Right atrium auricular region (tissue), 2 donors: ENCODE results near the gene CHST3. TPM values are rescaled to one million over a fixed set of nuclear protein-coding genes. Genes with fewer than 3 reads are reported as not detected.

Source experiments
- DNase-seq: peaks from one replicate; pipeline ENCODE4 v3.0.0-alpha.2; 2019; ENCODE audit warnings: low spot score
- H3K27ac ChIP-seq, 2 donors: fragments of 200-600 bp; sonication (generic); 1 replicate in 1 of 2; 2 replicates in 1 of 2; pipeline ENCODE4 v1.5.1; 2016 to 2019
- H3K27me3 ChIP-seq, 2 donors: fragments of 200-600 bp; sonication (generic); one replicate each; pipeline versions ENCODE4 v1.5.1 to v1.6.0; 2017 to 2019
- H3K36me3 ChIP-seq: fragments of 200-600 bp; sonication (generic); one replicate; pipeline ENCODE4 v1.5.1; 2016
- H3K4me1 ChIP-seq, 2 donors: fragments of 200-600 bp; sonication (generic); one replicate each; pipeline versions ENCODE4 v1.5.1 to v1.6.0; 2017 to 2019
- H3K4me3 ChIP-seq, 2 donors: fragments of 200-600 bp; sonication (generic); 1 replicate in 1 of 2; 2 replicates in 1 of 2; pipeline ENCODE4 v1.5.1; 2017 to 2019; ENCODE audit warnings: mild to moderate bottlenecking in 1 of 2, moderate library complexity in 1 of 2
- H3K9me3 ChIP-seq, 2 donors: fragments of 200-600 bp; sonication (generic); one replicate each; pipeline ENCODE4 v1.5.1; 2019
- total RNA-seq, 2 donors: library from RNA; depleted of rRNA; stranded (reverse); fragments of >200 nt; gene quantifications; one replicate each; pipeline ENCODE4 v1.1.0, GENCODE V29; 2016
- TF ChIP-seq, protein P1 (sequence below), 2 donors: fragments of 200-600 bp; sonication (generic); IDR thresholded peaks; one replicate each; pipeline ENCODE4 v1.5.1; 2019; ENCODE audit warnings: antibody characterized with exemption in 2 of 2

The CHST3 gene
- total RNA-seq, 2 donors from 2014 or later, result 21.3 to 45.4 TPM

DNA sequence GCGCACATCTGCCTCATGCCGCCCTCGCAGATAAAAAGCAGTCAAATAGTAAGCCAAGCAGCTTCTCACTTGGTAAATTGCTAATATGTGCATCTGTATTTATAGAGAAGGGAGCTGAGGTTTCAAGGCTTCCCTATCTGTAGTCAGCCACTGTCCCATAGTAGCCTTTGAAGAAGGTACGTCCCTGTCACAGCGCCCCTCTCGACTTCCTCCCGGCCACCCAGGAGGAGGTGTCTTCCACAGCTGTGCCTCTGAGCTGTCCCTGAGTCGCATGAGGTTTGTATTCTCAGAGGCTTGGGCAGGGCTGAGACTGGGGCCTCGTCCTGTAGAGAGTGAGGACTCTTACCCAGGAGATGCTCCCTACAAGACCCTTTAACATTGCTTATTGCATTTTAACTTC, 75.2 kb downstream of the CHST3 start:
- no peak overlapping the region for H3K4me3 ChIP-seq
- DNase-seq, result no peak
- peak overlapping the region in 1 of 2 donors; percentile 32 for H3K27ac ChIP-seq
- H3K27me3 ChIP-seq, result no peaks in the 10 kb centered on the region
- TF ChIP-seq, protein P1, sequence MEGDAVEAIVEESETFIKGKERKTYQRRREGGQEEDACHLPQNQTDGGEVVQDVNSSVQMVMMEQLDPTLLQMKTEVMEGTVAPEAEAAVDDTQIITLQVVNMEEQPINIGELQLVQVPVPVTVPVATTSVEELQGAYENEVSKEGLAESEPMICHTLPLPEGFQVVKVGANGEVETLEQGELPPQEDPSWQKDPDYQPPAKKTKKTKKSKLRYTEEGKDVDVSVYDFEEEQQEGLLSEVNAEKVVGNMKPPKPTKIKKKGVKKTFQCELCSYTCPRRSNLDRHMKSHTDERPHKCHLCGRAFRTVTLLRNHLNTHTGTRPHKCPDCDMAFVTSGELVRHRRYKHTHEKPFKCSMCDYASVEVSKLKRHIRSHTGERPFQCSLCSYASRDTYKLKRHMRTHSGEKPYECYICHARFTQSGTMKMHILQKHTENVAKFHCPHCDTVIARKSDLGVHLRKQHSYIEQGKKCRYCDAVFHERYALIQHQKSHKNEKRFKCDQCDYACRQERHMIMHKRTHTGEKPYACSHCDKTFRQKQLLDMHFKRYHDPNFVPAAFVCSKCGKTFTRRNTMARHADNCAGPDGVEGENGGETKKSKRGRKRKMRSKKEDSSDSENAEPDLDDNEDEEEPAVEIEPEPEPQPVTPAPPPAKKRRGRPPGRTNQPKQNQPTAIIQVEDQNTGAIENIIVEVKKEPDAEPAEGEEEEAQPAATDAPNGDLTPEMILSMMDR (IDR thresholded peaks at IDR 0.05), result no peak
- H3K9me3 ChIP-seq, result no peaks in the 10 kb centered on the region
- no peaks in the 10 kb centered on the region for H3K36me3 ChIP-seq
- H3K4me1 ChIP-seq, result peaks cover 0 to 41% of the 10 kb centered on the region in 2 donors

DNA sequence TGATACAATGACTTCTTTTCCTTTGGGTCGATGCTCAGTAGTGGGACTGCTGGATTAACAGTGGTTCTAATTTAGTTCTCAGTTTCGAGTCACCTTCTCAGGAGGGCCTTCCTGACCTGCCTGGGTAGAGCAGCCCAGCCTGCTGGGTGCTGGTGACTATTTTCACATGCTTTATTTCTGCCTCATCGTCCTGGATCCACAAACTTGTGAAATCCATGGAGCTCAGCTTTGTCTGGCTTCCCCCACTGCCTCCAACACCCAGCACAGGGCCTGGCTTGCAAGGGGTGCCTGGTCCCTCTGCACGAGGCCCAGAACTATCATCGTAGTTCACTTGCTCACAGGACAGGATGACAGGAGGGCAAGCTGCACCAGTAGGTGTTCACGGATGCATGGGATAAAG, 77.3 kb downstream of the CHST3 start:
- TF ChIP-seq, protein P1 (IDR thresholded peaks at IDR 0.05), result no peak
- no peak overlapping the region for H3K27ac ChIP-seq
- peaks cover 0 to 24% of the 10 kb centered on the region in 2 donors for H3K4me1 ChIP-seq
- no peak overlapping the region for H3K4me3 ChIP-seq
- DNase-seq, result no peak
- no peaks in the 10 kb centered on the region for H3K36me3 ChIP-seq
- H3K9me3 ChIP-seq, result no peaks in the 10 kb centered on the region
- no peaks in the 10 kb centered on the region for H3K27me3 ChIP-seq

DNA sequence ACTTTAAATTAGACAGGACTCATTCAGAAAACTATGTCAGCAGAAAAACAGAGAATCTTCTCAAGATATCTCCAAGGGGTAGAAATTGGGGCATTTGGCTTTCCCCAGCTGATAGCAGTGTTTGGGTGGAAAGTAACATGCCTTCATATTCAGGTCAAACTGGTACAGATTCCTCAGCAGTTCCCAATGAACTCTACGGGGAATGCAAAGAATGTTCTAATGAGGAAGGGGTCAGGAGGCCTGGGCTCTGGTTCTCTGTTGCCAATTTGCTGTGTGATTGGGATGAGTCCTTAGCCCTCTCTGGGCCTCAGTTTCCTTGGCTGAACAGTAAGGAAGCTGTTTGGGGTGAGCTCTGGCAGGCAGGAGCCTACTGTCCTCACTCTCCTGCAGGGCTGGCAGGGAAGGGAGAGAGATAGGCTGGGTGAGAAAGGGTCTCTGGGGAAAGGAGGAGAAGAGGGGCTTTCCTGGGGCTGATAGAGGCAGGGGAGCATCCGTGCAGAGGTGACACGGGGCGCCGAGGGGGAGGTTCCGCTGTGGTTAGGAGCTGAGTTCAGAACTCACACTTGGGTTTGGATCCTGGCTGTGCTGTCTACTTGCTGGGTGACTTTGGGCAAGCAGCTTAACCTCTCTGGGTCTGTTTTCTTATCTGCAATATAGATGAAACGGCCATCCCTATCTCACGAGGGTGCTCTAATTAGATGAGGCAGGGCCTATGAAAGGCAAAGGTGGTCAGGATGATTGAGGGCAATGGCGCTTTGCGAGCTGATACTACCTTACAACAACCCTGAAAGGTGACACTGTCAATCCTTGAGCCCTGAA, 79.0 kb downstream of the CHST3 start:
- no peak for DNase-seq
- peaks cover 0 to 21% of the 10 kb centered on the region in 2 donors for H3K4me1 ChIP-seq

DNA sequence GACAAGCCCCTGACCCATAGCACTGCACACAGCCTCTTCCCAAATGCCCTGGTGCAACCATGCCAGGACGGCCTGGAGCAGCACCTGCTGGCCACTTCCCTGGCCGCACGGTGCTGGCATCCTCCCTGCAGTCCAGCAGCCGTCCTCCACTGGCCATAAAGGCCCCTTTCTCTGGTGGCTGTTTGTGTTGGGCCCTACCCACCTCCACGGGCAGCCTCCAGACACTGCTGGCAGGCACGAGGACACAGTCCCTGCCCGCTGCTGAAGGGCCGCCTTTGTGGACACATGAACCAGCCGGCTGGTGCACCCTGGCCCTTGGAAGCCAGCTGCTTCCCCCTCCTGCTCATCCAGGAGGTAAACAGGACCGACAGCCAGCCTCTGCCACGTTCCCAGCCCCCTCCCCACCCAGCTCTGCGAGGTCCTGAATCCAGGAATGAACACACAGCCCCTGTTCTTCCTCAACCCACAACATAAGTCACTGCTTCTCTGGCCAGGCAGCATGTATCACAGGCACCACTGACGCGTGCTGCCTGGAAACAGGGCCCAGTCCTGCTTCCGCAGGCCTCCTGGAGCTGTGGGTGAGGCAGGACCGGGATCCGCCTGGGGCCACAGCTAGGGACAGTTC, 80.3 kb downstream of the CHST3 start:
- TF ChIP-seq, protein P1 (IDR thresholded peaks at IDR 0.05), result peak; percentile 42 to 78
- peaks cover 0 to 8% of the 10 kb centered on the region in 2 donors for H3K4me1 ChIP-seq
- H3K27me3 ChIP-seq, result no peaks in the 10 kb centered on the region
- DNase-seq, result no peak
- no peak overlapping the region for H3K4me3 ChIP-seq
- no peaks in the 10 kb centered on the region for H3K9me3 ChIP-seq
- peak overlapping the region; percentile 2 to 54 for H3K27ac ChIP-seq
- H3K36me3 ChIP-seq, result no peaks in the 10 kb centered on the region

More for the DNA sequence above, 79.0 kb downstream of the CHST3 start:
- H3K27me3 ChIP-seq, result no peaks in the 10 kb centered on the region
- no peaks in the 10 kb centered on the region for H3K9me3 ChIP-seq
- TF ChIP-seq, protein P1 (IDR thresholded peaks at IDR 0.05), result no peak
- no peak overlapping the region for H3K4me3 ChIP-seq
- no peak overlapping the region for H3K27ac ChIP-seq
- no peaks in the 10 kb centered on the region for H3K36me3 ChIP-seq

DNA sequence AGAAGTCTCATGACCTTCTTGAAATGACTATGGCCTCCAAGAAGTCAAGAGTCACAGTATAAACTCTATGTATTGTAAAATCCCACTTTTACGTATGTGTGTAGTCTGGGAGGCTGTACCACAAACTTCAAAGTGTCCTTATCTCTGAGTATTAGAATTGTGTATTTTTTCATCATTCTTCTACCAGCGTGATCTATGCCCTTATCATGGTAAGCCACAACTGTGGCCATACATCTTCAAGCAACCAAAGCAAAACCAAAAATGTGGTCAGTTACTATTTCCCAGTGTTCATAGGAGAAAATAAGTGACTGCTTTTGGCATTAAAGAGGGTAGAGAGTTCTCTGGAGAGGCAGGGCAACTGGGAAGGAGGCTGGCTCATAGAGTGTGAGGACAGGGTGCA, 81.4 kb downstream of the CHST3 start:
- TF ChIP-seq, protein P1 (IDR thresholded peaks at IDR 0.05), result no peak
- no peaks in the 10 kb centered on the region for H3K27me3 ChIP-seq
- H3K36me3 ChIP-seq, result no peaks in the 10 kb centered on the region
- H3K4me1 ChIP-seq, result peaks cover 0 to 6% of the 10 kb centered on the region in 2 donors
- DNase-seq, result no peak
- no peaks in the 10 kb centered on the region for H3K9me3 ChIP-seq
- no peak overlapping the region for H3K27ac ChIP-seq
- no peak overlapping the region for H3K4me3 ChIP-seq
